Ishikawa (cell line): Measurements from ENCODE around the gene LRRC74B.

Experiments used
- CEBPB ChIP-seq: IDR thresholded peaks from 2 replicates; pipeline ENCODE4 v1.6.1; 2012
- CREB1 ChIP-seq: IDR thresholded peaks from 2 replicates; pipeline ENCODE4 v1.6.1; 2012; ENCODE audit warnings: low read depth
- EGR1 ChIP-seq: IDR thresholded peaks from 2 replicates; pipeline ENCODE4 v1.6.1; 2012
- EP300 ChIP-seq: IDR thresholded peaks from 2 replicates; pipeline ENCODE4 v1.6.1; 2012; ENCODE audit warnings: borderline replicate concordance
- FOXM1 ChIP-seq: IDR thresholded peaks from 2 replicates; pipeline ENCODE4 v1.6.1; 2012; ENCODE audit warnings: low read depth, borderline replicate concordance
- MAX ChIP-seq: IDR thresholded peaks from 2 replicates; pipeline ENCODE4 v1.6.1; 2012
- NFIC ChIP-seq: IDR thresholded peaks from 2 replicates; pipeline ENCODE4 v1.6.1; 2012
- RAD21 ChIP-seq: IDR thresholded peaks from 2 replicates; pipeline ENCODE4 v1.6.1; 2012; ENCODE audit warnings: low read depth
- REST ChIP-seq: IDR thresholded peaks from 2 replicates; pipeline ENCODE4 v1.6.1; 2012; ENCODE audit warnings: low read depth, mild to moderate bottlenecking
- TAF1 ChIP-seq: IDR thresholded peaks from 2 replicates; pipeline ENCODE4 v1.6.1; 2012; ENCODE audit warnings: low read depth, mild to moderate bottlenecking
- TCF12 ChIP-seq: IDR thresholded peaks from 2 replicates; pipeline ENCODE4 v1.6.1; 2012; ENCODE audit warnings: low read depth
- TEAD4 ChIP-seq: IDR thresholded peaks from 2 replicates; pipeline ENCODE4 v1.6.1; 2012
- USF1 ChIP-seq: IDR thresholded peaks from 2 replicates; pipeline ENCODE4 v1.6.1; 2012
- YY1 ChIP-seq: IDR thresholded peaks from 2 replicates; pipeline ENCODE4 v1.6.1; 2012; ENCODE audit warnings: low read depth
- ZBTB7A ChIP-seq: IDR thresholded peaks from 2 replicates; pipeline ENCODE4 v1.6.1; 2012; ENCODE audit warnings: low read depth

The LRRC74B gene

GRCh38 chr22:21100149-21101032 is 54.6 kb downstream of the LRRC74B start:
- TF ChIP-seq EP300 (no peak), REST (no peak), EGR1 (no peak), ZBTB7A (no peak), RAD21 (no peak), TEAD4 (no peak), CEBPB (no peak), CREB1 (no peak), FOXM1 (no peak), YY1 (no peak), NFIC (no peak), TAF1 (no peak)

GRCh38 chr22:21101877-21102638 is 56.3 kb downstream of the LRRC74B start:
- no peak for TF ChIP-seq TAF1
- TF ChIP-seq FOXM1, result no peak
- TF ChIP-seq USF1, result no peak
- no peak for TF ChIP-seq ZBTB7A
- no peak for TF ChIP-seq EP300
- no peak for TF ChIP-seq MAX
- no peak for TF ChIP-seq REST

GRCh38 chr22:21102659-21103267 is 57.0 kb downstream of the LRRC74B start:
- TF ChIP-seq YY1, result no peak
- TF ChIP-seq EP300, result no peak
- TF ChIP-seq TAF1, result no peak
- no peak for TF ChIP-seq EGR1
- no peak for TF ChIP-seq ZBTB7A
- no peak for TF ChIP-seq REST
- no peak for TF ChIP-seq USF1
- TF ChIP-seq CREB1, result no peak
- no peak for TF ChIP-seq TEAD4
- no peak for TF ChIP-seq TCF12
- no peak for TF ChIP-seq CEBPB
- no peak for TF ChIP-seq NFIC
- peak; percentile 77 for TF ChIP-seq MAX
- no peak for TF ChIP-seq FOXM1
- TF ChIP-seq RAD21, result peak; percentile 64

- TF ChIP-seq TAF1 (no peak), NFIC (no peak), EGR1 (no peak), YY1 (no peak), CEBPB (no peak), CREB1 (no peak), TCF12 (no peak), EP300 (no peak), MAX (no peak), REST (no peak)
Measured at GRCh38 chr22:21103633-21104032, 57.9 kb downstream of the LRRC74B start.
